ENCODE data around the gene IPO9. TPM values are rescaled to one million over a fixed set of nuclear protein-coding genes. Genes with fewer than 3 reads are reported as not detected.
A peak's percentile ranks its signal among the peaks of the same experiment; 100 is the strongest.

The IPO9 gene
- total RNA-seq, 1 donor from 2014 or later: 12.8 TPM

DNA sequence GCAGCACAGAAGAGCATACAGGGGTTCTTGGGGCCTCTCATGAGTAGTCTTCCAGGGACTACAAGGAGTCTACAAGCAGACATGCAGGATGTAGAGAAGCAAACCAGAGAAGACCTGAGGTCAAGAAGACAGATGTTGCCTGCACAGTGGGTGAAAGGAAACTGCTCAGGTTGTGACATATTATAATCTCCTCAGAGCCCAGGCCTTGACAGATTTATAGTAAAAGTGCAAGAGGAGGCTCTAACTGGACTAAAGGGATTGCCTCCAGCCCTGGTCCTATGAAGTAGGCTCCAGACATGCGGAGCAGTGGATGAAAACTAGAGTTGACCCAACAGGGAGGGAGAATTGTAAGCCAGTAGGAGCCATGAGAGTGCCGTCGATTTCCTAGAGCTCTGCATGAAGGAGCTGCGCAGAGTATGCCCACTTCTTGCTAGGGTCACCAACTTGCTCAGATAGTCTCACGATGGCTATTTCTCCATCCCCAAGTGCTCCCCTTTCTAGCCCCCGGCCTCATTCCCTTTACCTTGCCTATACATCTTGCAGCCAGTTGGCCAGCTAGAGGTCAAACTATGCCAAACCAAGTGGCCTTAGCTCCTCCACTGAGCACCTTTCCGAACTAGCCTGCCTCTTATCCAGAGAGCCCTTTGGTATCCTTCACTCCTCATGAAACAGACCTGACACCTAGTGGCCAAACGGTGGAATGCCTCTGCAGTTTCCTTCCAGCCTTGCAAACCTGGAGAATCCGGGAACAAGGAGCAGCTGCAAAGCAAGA is 36.2 kb upstream of the IPO9 start:
- H3K4me1 ChIP-seq: peaks cover 42% of the 10 kb centered on the region

DNA sequence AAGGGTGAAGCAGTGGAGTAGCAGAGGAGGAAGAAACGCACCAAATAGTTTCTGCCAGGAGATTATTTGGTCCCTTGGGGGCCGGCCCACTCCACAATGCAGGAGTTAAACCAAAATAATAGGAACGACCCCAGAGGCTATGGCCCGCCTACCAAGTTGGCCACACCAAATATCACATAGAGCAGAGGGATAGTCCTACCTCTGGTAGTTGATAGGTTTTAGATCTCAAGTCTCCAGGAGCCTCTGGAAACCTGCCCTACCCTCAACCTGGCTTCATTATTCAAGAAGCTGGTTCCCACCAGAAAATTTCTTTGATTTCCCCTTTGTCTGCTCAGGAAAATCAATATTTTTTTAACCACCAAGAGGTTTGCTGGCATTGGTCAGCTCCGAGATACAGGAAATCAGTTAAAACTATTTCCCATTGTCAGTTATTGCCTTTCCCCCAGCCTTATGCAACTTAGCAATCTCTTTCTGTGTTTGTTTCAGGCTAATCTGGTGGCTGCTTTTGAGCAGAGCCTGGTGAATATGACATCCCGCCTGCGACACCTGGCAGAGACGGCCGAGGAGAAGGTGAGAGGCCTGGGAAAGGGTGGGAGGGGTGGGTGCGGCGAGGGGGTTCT is 35.5 kb upstream of the IPO9 start:
- peaks cover 0 to 21% of the 10 kb centered on the region in 2 donors for H3K36me3 ChIP-seq
- H3K27ac ChIP-seq: no peak overlapping the region
- DNase-seq (ENCODE audit: extremely low spot score in 2 of 2): no peak

More for the DNA sequence above, 36.2 kb upstream of the IPO9 start:
- intact Hi-C loops (cut with DNase I): loop anchor here (2.0 kb wide), 2 partner anchors 84 to 262 kb away; no protein-coding TSS in a partner anchor
- H3K4me3 ChIP-seq: no peak overlapping the region
- TF ChIP-seq POLR2AphosphoS5 (IDR thresholded peaks at IDR 0.05; ENCODE audit: insufficient read depth in 1 of 2, low read depth in 1 of 2) (peak in 1 of 2 donors; percentile 47), POLR2A (IDR thresholded peaks at IDR 0.05) (no peak)
- TF ChIP-seq, protein P1, sequence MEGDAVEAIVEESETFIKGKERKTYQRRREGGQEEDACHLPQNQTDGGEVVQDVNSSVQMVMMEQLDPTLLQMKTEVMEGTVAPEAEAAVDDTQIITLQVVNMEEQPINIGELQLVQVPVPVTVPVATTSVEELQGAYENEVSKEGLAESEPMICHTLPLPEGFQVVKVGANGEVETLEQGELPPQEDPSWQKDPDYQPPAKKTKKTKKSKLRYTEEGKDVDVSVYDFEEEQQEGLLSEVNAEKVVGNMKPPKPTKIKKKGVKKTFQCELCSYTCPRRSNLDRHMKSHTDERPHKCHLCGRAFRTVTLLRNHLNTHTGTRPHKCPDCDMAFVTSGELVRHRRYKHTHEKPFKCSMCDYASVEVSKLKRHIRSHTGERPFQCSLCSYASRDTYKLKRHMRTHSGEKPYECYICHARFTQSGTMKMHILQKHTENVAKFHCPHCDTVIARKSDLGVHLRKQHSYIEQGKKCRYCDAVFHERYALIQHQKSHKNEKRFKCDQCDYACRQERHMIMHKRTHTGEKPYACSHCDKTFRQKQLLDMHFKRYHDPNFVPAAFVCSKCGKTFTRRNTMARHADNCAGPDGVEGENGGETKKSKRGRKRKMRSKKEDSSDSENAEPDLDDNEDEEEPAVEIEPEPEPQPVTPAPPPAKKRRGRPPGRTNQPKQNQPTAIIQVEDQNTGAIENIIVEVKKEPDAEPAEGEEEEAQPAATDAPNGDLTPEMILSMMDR (IDR thresholded peaks at IDR 0.05): peak; percentile 97
- no peaks in the 10 kb centered on the region for H3K27me3 ChIP-seq
- H3K36me3 ChIP-seq: peaks cover 0 to 21% of the 10 kb centered on the region in 2 donors
- H3K27ac ChIP-seq: peak overlapping the region; percentile 81
- H3K9me3 ChIP-seq: no peaks in the 10 kb centered on the region
- peak in 1 of 2 donors; percentile 93 for DNase-seq (ENCODE audit: extremely low spot score in 2 of 2)

DNA sequence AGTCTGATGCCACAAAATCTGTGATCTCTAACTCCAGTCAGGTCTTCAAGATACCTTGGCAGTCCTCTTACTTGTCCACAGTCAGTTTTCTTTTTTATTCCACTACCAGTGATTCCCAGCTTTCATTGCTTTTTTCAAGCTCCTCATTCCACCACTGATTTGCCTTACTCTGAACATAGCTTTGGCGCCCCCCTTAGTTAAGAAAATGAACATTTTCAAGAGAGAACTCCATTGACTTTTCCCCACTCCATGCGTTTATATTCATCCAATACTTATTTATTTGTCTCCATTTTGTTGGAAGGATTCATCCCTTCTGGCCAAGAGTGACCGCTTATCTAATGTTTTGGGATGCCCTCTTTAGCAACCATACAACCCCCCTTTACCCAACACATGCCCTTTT is 33.9 kb upstream of the IPO9 start:
- peaks cover 0 to 21% of the 10 kb centered on the region in 2 donors for H3K36me3 ChIP-seq
- TF ChIP-seq, protein P1 (IDR thresholded peaks at IDR 0.05): peak in 1 of 3 experiments; percentile 1
- TF ChIP-seq POLR2A (IDR thresholded peaks at IDR 0.05): no peak
- intact Hi-C loops (cut with DNase I): no loop called here

More for the DNA sequence above, 35.5 kb upstream of the IPO9 start:
- H3K4me3 ChIP-seq: no peak overlapping the region
- no peaks in the 10 kb centered on the region for H3K9me3 ChIP-seq
- H3K27me3 ChIP-seq: no peaks in the 10 kb centered on the region
- intact Hi-C loops (cut with DNase I): loop anchor here (2.0 kb wide), 2 partner anchors 85 to 263 kb away; no protein-coding TSS in a partner anchor
- TF ChIP-seq POLR2AphosphoS5 (IDR thresholded peaks at IDR 0.05; ENCODE audit: insufficient read depth in 1 of 2, low read depth in 1 of 2) (no peak), POLR2A (IDR thresholded peaks at IDR 0.05) (no peak)
- TF ChIP-seq, protein P1 (IDR thresholded peaks at IDR 0.05): no peak
- H3K4me1 ChIP-seq: peaks cover 42% of the 10 kb centered on the region

DNA sequence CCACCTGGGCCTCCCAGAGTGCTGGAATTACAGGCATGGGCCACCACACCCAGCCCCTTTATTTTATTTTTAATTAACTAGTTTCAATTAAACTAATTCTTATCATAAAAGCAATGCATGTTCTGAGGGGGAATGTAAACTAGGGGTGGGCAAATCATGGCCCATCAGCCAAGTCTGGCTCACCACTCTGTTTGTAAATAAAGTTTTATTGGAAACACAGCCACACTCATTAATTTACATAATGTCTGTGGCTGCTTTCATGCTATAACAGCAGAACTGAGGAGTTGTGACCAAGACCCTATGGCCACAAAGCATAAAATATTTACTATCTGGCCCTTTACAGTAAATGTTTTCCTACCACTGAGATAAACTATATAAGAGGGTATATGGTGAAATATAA is 28.7 kb upstream of the IPO9 start:
- TF ChIP-seq POLR2AphosphoS5 (IDR thresholded peaks at IDR 0.05; ENCODE audit: insufficient read depth in 1 of 2, low read depth in 1 of 2) (no peak), POLR2A (IDR thresholded peaks at IDR 0.05) (no peak)
- TF ChIP-seq, protein P1 (IDR thresholded peaks at IDR 0.05): no peak
- H3K4me3 ChIP-seq: no peak overlapping the region
- H3K4me1 ChIP-seq: no peaks in the 10 kb centered on the region
- intact Hi-C loops (cut with DNase I): no loop called here
- no peak overlapping the region for H3K27ac ChIP-seq
- no peaks in the 10 kb centered on the region for H3K27me3 ChIP-seq
- DNase-seq (ENCODE audit: extremely low spot score in 2 of 2): no peak
- peaks cover 0 to 17% of the 10 kb centered on the region in 2 donors for H3K36me3 ChIP-seq
- no peaks in the 10 kb centered on the region for H3K9me3 ChIP-seq

More for the DNA sequence above, 33.9 kb upstream of the IPO9 start:
- DNase-seq (ENCODE audit: extremely low spot score in 2 of 2): no peak
- Histone ChIP-seq H3K27ac (no peak overlapping the region), H3K9me3 (no peaks in the 10 kb centered on the region), H3K4me1 (peaks cover 30% of the 10 kb centered on the region), H3K27me3 (no peaks in the 10 kb centered on the region), H3K4me3 (no peak overlapping the region)
